Measurements from ENCODE around the gene RUNX3.

The RUNX3 gene

DNA sequence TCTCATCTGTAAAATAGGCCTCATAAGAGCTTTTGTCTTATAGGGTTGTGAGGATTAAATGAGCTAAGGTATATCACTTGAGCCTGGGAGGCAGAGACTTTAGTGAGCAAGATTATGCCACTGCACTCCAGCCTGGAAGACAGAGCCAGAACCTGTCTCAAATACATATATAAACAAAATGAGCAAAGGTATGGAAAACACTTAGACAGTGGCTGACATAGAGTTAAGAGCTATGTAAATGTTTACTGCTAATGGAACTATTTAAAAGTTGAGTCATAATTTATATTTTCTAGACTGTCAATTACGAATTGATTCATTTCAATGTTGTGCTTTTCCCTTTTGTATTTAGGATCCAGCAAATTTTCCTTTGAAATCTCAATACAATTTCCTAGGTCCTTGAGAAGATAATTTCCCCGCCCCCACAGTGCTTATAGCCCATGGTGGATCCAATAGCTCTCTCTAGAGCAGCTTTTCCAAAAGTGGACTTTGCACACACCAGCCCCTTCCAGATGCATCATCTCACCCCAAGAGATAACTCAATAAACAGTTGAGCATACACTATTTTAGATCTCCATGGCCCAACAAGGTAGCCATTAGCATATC, 21.8 kb upstream of the RUNX3 start:
- Histone ChIP-seq H3K27ac (no peak overlapping the region), H3K36me3 (no peaks in the 10 kb centered on the region), H3K27me3 (peaks cover 0 to 23% of the 10 kb centered on the region in 2 donors), H3K4me1 (no peaks in the 10 kb centered on the region), H3K9me3 (no peaks in the 10 kb centered on the region), H3K4me3 (no peak overlapping the region)
- no peak for DNase-seq
- TF ChIP-seq, protein P1, sequence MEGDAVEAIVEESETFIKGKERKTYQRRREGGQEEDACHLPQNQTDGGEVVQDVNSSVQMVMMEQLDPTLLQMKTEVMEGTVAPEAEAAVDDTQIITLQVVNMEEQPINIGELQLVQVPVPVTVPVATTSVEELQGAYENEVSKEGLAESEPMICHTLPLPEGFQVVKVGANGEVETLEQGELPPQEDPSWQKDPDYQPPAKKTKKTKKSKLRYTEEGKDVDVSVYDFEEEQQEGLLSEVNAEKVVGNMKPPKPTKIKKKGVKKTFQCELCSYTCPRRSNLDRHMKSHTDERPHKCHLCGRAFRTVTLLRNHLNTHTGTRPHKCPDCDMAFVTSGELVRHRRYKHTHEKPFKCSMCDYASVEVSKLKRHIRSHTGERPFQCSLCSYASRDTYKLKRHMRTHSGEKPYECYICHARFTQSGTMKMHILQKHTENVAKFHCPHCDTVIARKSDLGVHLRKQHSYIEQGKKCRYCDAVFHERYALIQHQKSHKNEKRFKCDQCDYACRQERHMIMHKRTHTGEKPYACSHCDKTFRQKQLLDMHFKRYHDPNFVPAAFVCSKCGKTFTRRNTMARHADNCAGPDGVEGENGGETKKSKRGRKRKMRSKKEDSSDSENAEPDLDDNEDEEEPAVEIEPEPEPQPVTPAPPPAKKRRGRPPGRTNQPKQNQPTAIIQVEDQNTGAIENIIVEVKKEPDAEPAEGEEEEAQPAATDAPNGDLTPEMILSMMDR (IDR thresholded peaks at IDR 0.05), result no peak
- intact Hi-C loops (cut with DNase I; ENCODE audit: low total_unique reads), result no loop called here

DNA sequence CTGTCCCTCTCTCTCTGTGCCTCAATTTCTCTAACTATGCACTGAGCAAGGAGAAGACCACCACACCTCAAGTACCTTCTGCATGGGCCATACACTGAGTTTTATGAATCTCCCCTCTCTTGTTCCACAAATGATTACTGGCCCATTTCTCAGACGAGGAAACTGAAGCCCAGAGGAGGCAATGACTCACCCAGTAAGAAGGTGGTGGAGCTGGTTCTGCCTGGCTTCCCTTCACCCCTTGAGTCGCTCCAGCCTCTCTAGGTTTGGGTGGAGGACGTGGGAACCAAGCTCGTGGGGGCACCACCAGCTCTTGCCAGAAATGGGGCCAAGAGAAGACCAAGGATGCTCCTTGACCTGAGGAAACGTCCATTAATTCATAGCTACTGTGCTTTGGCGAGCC, 21.3 kb upstream of the RUNX3 start:
- no peaks in the 10 kb centered on the region for H3K9me3 ChIP-seq
- TF ChIP-seq, protein P1 (IDR thresholded peaks at IDR 0.05), result no peak
- intact Hi-C loops (cut with DNase I; ENCODE audit: low total_unique reads), result no loop called here
- H3K4me1 ChIP-seq, result no peaks in the 10 kb centered on the region
- H3K36me3 ChIP-seq, result no peaks in the 10 kb centered on the region
- no peak for DNase-seq
- no peak overlapping the region for H3K4me3 ChIP-seq
- no peak overlapping the region for H3K27ac ChIP-seq
- peaks cover 0 to 20% of the 10 kb centered on the region in 2 donors for H3K27me3 ChIP-seq

DNA sequence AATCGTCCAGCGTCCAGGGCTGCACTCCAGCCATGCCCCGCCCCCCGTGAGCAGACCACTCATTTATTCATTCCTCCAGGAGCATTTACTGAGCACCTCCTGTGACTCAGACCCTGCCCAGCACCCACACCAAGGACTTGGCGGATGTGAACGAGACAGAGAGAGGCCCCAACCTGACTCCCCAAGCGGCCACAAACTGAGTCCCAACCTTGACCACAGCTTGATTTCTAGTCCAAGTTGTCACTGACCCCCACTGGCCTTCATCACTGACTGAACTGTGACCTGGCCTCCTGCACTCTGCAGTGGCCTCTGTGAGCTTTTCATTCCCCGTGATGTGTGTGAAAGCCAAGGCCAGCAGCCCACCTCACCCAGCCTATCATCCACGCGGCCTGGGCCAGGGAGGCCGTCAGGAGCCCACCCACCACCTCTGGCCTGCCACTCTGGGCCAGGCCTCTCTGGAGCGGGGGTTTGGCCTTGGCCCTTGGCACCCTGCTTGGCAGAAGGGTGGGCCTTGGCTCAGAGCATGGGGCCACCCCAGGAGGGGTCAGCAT, 19.3 kb upstream of the RUNX3 start:
- TF ChIP-seq, protein P1 (IDR thresholded peaks at IDR 0.05), result no peak
- intact Hi-C loops (cut with DNase I; ENCODE audit: low total_unique reads), result loop anchor here (10.0 kb wide), 1 partner anchor 95 kb away; no protein-coding TSS in a partner anchor
- DNase-seq, result no peak

DNA sequence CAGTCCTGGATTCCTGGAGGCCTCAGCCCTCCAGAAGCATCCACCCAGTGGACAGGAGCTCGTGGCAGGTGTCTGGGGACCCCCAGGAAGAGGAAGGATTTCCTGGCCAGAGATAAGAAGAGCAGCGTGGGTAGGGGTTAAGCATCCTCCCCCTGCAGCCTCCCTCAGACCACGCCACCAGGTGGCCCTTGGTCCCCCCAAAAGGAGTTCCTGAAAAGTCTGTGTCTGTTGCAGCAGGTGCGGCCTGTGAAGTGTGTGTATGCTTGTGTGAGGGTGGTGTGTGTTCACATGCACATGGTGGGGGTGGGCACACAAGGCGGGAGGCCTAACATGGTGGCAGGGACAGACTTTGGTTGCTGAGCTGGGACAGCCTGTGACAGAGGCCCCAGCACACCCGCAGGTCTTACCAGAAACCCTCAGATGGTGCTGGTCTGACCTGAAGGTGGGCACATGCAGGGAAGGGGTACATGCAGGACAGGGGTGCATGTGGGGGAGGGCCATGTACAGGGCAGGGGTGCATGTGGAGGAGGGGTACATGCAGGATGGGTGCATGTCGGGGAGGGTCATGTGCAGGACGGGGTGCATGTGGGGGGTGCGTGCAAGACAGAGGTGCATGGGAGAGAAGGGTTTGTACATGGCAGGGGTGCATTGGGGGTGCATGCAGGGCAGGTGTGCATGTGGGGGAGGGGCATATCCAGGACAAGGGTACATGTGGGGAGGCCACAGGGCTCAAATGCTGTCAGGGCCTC, 18.2 kb upstream of the RUNX3 start:
- TF ChIP-seq, protein P1 (IDR thresholded peaks at IDR 0.05), result no peak
- DNase-seq, result no peak
- Histone ChIP-seq H3K36me3 (no peaks in the 10 kb centered on the region), H3K4me3 (no peak overlapping the region), H3K4me1 (no peaks in the 10 kb centered on the region), H3K27me3 (peaks cover 0 to 16% of the 10 kb centered on the region in 2 donors), H3K9me3 (no peaks in the 10 kb centered on the region), H3K27ac (no peak overlapping the region)
- intact Hi-C loops (cut with DNase I; ENCODE audit: low total_unique reads), result loop anchor here (10.0 kb wide), 1 partner anchor 93 kb away; no protein-coding TSS in a partner anchor

More for the DNA sequence above, 19.3 kb upstream of the RUNX3 start:
- H3K36me3 ChIP-seq, result no peaks in the 10 kb centered on the region
- H3K9me3 ChIP-seq, result no peaks in the 10 kb centered on the region
- H3K4me1 ChIP-seq, result no peaks in the 10 kb centered on the region
- H3K4me3 ChIP-seq, result no peak overlapping the region
- H3K27ac ChIP-seq, result no peak overlapping the region
- H3K27me3 ChIP-seq, result peaks cover 0 to 16% of the 10 kb centered on the region in 2 donors

DNA sequence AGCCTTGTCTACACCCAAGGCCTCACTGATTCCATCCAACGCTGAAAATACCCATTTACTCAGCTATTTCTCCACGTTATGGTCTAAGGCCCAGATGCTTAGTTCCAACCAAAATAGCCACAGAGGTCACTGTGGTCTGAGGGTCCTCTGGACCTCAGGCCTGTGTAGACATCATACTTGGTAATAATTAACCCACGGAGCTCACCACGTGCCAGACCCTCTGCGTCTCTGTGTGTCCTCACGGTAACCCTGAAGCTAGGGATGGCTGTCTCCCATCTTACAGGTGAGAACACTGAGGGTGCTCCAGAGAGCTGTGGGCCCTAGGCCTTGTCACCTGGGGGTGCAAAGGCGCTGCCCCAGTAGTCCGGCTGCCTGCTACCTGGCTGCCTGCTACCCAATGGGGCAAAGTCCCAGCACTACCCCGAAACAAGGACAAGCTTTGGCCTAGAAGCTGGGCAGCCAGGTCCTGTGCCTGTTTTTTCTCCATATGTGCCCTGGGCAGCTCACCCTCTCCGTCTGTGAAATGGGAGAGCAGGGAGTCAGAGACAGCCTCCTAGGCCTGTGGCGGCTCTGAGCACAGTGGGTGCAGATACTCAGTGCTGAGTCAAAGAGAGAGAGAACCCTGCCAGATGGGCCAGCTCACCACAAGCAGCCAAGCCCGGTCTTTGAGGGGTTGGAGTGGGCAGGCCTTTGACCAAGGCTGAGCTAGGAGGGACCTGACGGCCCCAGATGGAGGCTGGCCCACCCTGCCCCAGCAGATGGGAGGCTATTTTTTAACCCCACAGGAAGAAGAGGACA, 17.0 kb upstream of the RUNX3 start:
- no peak for DNase-seq
- H3K4me1 ChIP-seq, result no peaks in the 10 kb centered on the region
- H3K27me3 ChIP-seq, result peaks cover 0 to 22% of the 10 kb centered on the region in 2 donors
- TF ChIP-seq, protein P1 (IDR thresholded peaks at IDR 0.05), result no peak
- H3K4me3 ChIP-seq, result no peak overlapping the region
- H3K27ac ChIP-seq, result no peak overlapping the region
- H3K36me3 ChIP-seq, result no peaks in the 10 kb centered on the region
- H3K9me3 ChIP-seq, result no peaks in the 10 kb centered on the region
- intact Hi-C loops (cut with DNase I; ENCODE audit: low total_unique reads), result loop anchor here (10.0 kb wide), 1 partner anchor 92 kb away; no protein-coding TSS in a partner anchor

Measured in tibial artery (tissue), 4 donors.